Right atrium auricular region (tissue), 2 donors: ENCODE results near the gene FSCN2. TPM values are rescaled to one million over a fixed set of nuclear protein-coding genes. Genes with fewer than 3 reads are reported as not detected.

Experiments
- DNase-seq: peaks from one replicate; pipeline ENCODE4 v3.0.0-alpha.2; 2019; ENCODE audit warnings: low spot score
- H3K27ac ChIP-seq, 2 donors: fragments of 200-600 bp; sonication (generic); 1 replicate in 1 of 2; 2 replicates in 1 of 2; pipeline ENCODE4 v1.5.1; 2016 to 2019
- H3K27me3 ChIP-seq, 2 donors: fragments of 200-600 bp; sonication (generic); one replicate each; pipeline versions ENCODE4 v1.5.1 to v1.6.0; 2017 to 2019
- H3K36me3 ChIP-seq: fragments of 200-600 bp; sonication (generic); one replicate; pipeline ENCODE4 v1.5.1; 2016
- H3K4me1 ChIP-seq, 2 donors: fragments of 200-600 bp; sonication (generic); one replicate each; pipeline versions ENCODE4 v1.5.1 to v1.6.0; 2017 to 2019
- H3K4me3 ChIP-seq, 2 donors: fragments of 200-600 bp; sonication (generic); 1 replicate in 1 of 2; 2 replicates in 1 of 2; pipeline ENCODE4 v1.5.1; 2017 to 2019; ENCODE audit warnings: mild to moderate bottlenecking in 1 of 2, moderate library complexity in 1 of 2
- H3K9me3 ChIP-seq, 2 donors: fragments of 200-600 bp; sonication (generic); one replicate each; pipeline ENCODE4 v1.5.1; 2019
- total RNA-seq, 2 donors: library from RNA; depleted of rRNA; stranded (reverse); fragments of >200 nt; gene quantifications; one replicate each; pipeline ENCODE4 v1.1.0, GENCODE V29; 2016
- TF ChIP-seq, protein P1 (sequence below), 2 donors: fragments of 200-600 bp; sonication (generic); IDR thresholded peaks; one replicate each; pipeline ENCODE4 v1.5.1; 2019; ENCODE audit warnings: antibody characterized with exemption in 2 of 2

The FSCN2 gene
- total RNA-seq, 2 donors from 2014 or later = 0.63 to 0.74 TPM

DNA sequence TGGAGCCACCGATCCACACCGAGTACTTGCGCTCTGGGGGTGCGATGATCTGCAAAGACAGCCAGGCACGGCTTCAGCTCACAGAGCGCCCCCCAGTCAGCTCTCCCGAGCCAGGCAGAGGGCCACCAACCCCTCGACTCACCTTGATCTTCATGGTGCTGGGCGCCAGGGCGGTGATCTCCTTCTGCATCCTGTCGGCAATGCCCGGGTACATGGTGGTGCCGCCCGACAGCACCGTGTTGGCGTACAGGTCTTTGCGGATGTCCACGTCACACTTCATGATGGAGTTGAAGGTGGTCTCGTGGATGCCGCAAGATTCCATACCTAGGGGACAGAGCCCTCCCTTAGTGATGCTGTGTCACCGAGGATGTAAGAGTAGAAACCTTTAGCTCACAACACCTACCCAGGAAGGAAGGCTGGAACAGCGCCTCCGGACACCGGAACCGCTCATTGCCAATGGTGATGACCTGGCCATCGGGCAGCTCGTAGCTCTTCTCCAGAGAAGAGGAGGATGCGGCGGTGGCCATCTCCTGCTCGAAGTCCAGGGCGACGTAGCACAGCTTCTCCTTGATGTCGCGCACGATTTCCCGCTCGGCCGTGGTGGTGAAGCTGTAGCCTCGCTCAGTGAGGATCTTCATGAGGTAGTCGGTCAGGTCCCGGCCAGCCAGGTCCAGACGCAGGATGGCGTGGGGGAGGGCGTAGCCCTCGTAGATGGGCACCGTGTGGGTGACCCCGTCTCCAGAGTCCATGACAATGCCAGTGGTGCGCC is 17.2 kb upstream of the FSCN2 start:
- TF ChIP-seq, protein P1, sequence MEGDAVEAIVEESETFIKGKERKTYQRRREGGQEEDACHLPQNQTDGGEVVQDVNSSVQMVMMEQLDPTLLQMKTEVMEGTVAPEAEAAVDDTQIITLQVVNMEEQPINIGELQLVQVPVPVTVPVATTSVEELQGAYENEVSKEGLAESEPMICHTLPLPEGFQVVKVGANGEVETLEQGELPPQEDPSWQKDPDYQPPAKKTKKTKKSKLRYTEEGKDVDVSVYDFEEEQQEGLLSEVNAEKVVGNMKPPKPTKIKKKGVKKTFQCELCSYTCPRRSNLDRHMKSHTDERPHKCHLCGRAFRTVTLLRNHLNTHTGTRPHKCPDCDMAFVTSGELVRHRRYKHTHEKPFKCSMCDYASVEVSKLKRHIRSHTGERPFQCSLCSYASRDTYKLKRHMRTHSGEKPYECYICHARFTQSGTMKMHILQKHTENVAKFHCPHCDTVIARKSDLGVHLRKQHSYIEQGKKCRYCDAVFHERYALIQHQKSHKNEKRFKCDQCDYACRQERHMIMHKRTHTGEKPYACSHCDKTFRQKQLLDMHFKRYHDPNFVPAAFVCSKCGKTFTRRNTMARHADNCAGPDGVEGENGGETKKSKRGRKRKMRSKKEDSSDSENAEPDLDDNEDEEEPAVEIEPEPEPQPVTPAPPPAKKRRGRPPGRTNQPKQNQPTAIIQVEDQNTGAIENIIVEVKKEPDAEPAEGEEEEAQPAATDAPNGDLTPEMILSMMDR (IDR thresholded peaks at IDR 0.05) = no peak
- Histone ChIP-seq H3K4me1 (peaks cover 0 to 40% of the 10 kb centered on the region in 2 donors), H3K4me3 (peak overlapping the region; percentile 67 to 94), H3K27me3 (no peaks in the 10 kb centered on the region), H3K9me3 (no peaks in the 10 kb centered on the region), H3K36me3 (peaks cover 39% of the 10 kb centered on the region), H3K27ac (peak overlapping the region; percentile 95 to 98)
- DNase-seq = no peak

DNA sequence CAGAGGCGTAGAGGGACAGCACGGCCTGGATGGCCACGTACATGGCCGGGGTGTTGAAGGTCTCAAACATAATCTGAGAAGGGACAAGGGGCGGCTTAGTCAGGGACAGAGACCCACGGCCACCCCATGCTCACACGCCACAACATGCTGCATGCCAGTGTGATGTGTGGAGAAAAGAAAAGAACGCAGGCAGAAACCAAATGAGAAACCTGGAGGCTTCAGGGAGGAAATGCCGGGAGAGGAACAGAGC is 16.7 kb upstream of the FSCN2 start:
- H3K4me1 ChIP-seq = peaks cover 0 to 45% of the 10 kb centered on the region in 2 donors
- TF ChIP-seq, protein P1 (IDR thresholded peaks at IDR 0.05) = no peak
- peak overlapping the region; percentile 95 to 98 for H3K27ac ChIP-seq
- DNase-seq = no peak
- no peaks in the 10 kb centered on the region for H3K27me3 ChIP-seq
- peaks cover 39% of the 10 kb centered on the region for H3K36me3 ChIP-seq
- no peaks in the 10 kb centered on the region for H3K9me3 ChIP-seq
- H3K4me3 ChIP-seq = peak overlapping the region; percentile 67 to 94

DNA sequence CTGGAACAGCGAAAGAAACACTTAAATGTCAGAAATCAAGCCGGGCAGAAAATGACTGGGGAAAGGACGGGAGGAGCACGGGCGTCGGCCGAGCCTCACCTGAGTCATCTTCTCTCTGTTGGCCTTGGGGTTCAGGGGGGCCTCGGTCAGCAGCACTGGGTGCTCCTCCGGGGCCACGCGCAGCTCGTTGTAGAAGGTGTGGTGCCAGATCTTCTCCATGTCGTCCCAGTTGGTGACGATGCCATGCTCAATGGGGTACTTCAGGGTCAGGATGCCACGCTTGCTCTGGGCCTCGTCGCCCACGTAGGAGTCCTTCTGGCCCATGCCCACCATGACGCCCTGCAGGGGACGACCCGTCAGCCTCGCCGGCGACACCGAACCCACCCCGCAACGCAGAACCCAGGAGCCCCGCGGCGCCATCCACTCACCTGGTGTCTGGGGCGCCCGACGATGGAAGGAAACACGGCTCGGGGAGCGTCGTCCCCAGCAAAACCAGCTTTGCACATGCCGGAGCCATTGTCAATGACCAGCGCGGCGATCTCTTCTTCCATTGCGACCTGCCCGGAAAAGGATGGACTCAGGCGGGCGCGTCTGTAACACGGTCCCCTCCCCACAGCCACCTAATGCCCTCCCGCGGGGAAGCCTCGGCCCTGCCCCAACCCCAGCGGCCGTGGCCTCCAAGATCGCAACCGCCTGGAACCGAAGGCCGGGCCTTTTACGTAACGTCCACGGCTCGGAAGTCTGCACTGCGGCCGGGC is 16.2 kb upstream of the FSCN2 start:
- H3K4me1 ChIP-seq = peaks cover 0 to 50% of the 10 kb centered on the region in 2 donors
- DNase-seq = no peak
- H3K36me3 ChIP-seq = peaks cover 39% of the 10 kb centered on the region
- no peaks in the 10 kb centered on the region for H3K27me3 ChIP-seq
- peak overlapping the region; percentile 67 to 94 for H3K4me3 ChIP-seq
- H3K27ac ChIP-seq = peak overlapping the region; percentile 95 to 98
- TF ChIP-seq, protein P1 (IDR thresholded peaks at IDR 0.05) = no peak
- H3K9me3 ChIP-seq = no peaks in the 10 kb centered on the region

DNA sequence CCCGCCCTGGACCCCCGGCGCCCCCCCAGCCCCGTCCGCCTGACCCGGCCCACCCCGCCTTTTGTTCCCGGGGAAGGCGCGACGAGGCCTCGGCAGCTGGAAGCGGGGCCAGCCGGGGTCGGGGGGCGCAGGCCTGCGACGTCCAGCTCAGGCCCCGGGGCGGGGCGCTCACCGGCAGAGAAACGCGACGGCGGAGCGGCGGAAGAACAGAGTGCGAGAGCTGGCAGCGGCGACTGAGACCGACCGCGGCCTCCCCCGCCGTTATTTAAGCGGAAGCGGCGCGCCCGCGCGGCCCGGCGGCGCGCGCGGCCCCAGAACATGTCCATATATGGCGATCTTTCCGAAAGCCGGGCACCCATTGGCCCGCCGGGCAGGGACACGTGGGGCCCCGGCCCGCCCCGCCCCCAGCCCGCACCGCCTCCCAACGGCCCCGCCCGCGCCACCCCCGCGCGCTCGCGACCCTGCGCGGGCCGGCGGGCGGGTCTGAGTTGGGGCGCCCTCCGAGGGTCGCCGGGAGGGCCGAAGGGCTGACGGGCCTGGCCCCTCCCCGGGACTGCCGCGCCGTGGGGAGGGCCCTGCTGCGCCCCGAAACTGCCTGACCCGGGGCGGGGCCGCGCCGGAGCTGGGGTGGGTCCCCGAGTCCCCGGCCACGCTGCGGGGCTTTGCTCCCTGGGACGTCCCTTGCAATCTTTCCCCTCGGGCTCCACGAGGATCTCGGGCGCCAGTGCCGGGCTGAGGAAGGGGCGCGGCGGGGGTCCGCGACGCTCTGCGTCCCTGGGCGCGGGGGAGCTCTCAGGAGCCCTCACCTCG is 15.4 kb upstream of the FSCN2 start, which contains the start of gene ACTG1:
Gene ACTG1, minus strand, starts transcription at position 238 of the 810 bp plus-strand sequence. CDS start 445 bp downstream, outside the sequence.
- Histone ChIP-seq H3K36me3 (peaks cover 39% of the 10 kb centered on the region), H3K4me1 (peaks cover 0 to 58% of the 10 kb centered on the region in 2 donors), H3K27me3 (no peaks in the 10 kb centered on the region), H3K9me3 (no peaks in the 10 kb centered on the region), H3K4me3 (peak within 1 kb of the TSS; percentile 67 to 94), H3K27ac (peak within 1 kb of the TSS; percentile 98 to 100)
- DNase-seq = peak; percentile 94
- TF ChIP-seq, protein P1 (IDR thresholded peaks at IDR 0.05) = no peak

DNA sequence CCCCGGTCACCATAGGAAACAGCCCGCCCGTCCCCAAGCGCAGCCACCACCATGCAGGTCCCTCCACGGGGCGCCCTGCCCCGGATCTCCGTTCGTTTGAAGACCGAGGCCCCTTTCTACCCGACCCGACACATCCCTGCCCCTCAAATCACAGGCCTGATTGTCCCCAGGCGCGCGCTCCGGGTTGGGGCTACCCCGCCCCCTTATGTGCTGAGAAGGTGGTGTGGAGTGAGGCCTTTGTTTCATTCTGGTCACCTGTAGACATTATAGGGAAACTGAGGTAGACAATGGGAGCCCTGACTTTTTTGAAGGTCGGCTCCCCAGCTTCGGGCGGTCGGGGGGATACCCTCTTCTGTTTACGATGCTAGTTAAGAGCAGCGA is 14.8 kb upstream of the FSCN2 start:
- H3K9me3 ChIP-seq = no peaks in the 10 kb centered on the region
- peak overlapping the region; percentile 67 to 94 for H3K4me3 ChIP-seq
- H3K36me3 ChIP-seq = peaks cover 39% of the 10 kb centered on the region
- H3K4me1 ChIP-seq = peaks cover 0 to 64% of the 10 kb centered on the region in 2 donors
- TF ChIP-seq, protein P1 (IDR thresholded peaks at IDR 0.05) = no peak
- H3K27ac ChIP-seq = peak overlapping the region; percentile 98 to 100
- no peaks in the 10 kb centered on the region for H3K27me3 ChIP-seq
- DNase-seq = peak; percentile 75
